ENCODE measurements around the gene BMPR1B.

- no peak for TF ChIP-seq POLR2A (IDR thresholded peaks at IDR 0.05; ENCODE audit: low read depth, low read length)
- TF ChIP-seq POLR2AphosphoS5 (IDR thresholded peaks at IDR 0.05; ENCODE audit: low read depth, low read length) = no peak
- TF ChIP-seq PAX5 (IDR thresholded peaks at IDR 0.05; ENCODE audit: insufficient read depth, low read length, severe bottlenecking) = no peak
Observed at GRCh38 chr4:95038791-95039190, 281.0 kb downstream of the BMPR1B start.

Measured in GM12891 (cell line).